GM18861 (cell line): Measurements from ENCODE around the gene ZMYND8.
"Not testable (repeated sequence)": the region's sequence is repeated elsewhere in the genome, so short reads cannot be mapped to it uniquely, and the experiment has no call there.

ENCODE experiments used
- ATAC-seq: cut with Tn5 transposase; IDR thresholded peaks from one replicate; pipeline ENCODE4 v1.9.1; 2021; ENCODE audit not compliant: unreplicated experiment

ZMYND8 gene

DNA sequence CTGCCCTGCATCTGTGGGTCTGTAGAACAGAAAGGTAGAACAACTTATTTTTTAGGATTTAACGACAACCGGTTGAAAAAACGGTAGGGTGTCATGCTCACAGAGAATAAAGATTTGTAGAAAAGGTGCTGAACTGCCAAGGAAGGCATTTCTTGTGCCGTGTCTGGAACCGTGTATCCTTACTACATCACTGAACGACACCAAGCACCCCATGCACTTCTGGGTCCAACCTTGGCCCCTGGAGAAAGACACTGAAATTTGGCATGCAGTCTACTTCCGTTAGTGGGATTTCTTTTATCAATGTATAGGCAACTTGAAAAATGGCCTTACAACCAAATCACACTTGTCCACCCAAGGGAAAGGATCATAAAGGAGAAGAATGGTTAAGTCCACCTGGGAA, 145.5 kb downstream of the ZMYND8 start:
- no peak for ATAC-seq

DNA sequence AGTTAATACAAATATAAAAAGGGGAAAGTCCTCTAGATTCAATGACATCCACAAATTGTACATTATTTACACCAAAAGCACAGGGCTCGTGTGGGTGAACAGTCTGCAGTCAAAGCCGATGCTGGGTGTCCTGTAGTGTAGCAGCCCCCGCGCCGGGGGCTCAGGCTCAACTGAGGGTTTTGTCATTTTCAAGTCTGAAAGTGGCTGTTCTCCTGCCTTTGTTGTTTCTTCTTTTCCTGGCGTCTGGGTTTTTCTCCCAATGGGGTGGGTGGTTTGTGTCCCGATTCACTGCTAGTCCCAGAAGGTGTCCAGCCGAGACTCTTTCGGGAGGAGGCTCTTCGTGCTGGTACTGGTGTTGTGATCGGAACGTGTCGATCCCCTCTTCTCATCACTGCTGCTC, 146.0 kb downstream of the ZMYND8 start:
- no peak for ATAC-seq

DNA sequence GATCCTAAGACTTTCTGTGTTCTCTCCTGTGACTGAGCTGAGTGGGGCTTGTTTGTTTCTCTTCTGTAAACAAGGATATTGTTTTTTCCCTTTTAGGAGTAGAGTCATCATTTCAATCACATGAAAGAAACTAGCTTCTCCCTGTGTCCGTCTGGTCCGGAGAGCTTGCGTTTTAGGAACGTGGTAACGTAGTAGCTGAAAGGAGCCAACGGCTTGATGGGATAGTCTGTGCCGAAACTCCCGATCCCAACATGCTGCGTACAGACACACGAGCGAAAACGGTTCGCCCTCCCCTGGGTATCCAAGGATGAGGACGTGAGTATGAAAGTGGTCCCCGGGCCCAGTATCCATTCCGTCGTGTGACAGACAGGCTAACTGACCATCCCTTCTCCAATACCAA, 146.5 kb downstream of the ZMYND8 start:
- ATAC-seq = no peak

DNA sequence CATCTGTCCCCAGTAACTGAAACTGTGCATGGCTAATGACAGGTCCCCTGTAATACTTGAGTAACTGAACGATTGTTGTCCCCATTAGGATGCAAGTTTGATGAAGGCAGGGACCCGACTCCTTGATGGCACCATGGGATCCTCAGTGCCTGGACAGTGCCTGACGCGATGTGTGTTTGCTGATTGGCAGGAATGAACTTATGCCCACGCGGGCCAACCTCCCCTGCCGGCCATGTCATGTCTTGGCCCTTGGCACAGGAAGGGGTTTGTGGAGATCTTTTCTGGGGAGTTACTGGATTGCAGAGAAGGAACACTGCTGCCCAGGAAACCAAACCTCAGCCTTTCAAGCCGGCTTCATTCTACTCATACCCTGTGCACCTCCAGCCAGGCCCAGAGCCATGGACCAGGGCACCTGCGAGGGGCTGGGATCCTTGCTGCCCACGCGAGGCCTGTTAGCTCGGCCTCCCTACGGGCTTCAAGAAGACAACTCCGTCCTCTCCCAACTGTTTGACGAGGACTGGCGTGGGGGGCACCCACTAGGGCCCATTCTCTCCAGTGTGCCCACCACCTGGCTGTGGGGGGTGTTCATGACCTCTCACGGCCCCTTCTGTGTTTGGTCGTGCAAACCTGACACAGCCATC, 147.8 kb downstream of the ZMYND8 start:
- no peak for ATAC-seq

DNA sequence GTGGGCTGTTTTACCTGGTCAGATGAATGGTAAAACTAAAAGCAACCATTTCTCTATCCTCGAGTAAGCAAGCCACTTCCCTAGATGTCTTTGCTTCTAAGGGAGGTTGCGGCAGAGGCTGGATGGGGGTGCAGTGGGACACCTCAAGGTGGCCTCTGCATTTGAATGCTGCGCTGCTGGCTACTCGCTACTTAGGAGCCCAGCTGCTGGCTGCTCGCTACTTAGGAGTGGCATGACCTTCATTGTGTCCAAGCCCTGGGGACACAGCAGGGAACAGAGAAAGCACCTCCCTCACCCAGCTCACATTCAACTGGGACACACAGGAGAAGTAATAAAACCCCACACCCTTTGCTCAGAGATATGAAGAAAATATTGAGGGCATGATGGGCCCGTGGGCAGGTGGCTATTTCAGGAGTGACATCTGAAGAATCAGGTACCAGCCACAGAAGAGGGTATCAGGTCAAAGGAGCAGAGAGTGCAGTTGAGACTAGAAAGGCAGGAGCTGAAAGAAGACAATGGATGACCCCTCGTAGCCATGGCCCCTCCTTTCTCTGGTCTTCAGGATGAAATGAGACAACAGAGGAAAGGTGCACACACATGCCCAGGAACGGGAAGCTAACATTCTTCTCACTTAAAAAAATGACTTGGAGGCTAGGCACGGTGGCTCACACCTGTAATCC, 149.4 kb downstream of the ZMYND8 start:
- ATAC-seq = no peak

DNA sequence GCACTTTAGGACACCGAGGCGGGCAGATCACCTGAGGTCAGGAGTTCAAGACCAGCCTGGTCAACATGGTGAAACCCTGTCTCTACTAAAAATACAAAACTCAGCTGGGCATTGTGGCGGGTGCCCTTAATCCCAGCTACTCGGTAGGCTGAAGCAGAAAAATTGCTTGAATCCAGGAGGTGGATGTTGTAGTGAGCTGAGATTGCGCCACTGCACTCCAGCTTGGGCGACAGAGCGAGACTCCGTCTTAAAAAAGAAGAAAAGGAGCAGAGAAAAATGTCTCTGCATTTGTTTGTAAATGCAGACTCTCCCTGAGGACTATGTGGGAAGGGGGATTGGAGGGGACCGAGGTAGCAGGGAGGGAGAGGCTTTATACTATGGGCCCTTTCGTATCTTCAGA, 149.9 kb downstream of the ZMYND8 start:
- not testable (repeated sequence) for ATAC-seq

DNA sequence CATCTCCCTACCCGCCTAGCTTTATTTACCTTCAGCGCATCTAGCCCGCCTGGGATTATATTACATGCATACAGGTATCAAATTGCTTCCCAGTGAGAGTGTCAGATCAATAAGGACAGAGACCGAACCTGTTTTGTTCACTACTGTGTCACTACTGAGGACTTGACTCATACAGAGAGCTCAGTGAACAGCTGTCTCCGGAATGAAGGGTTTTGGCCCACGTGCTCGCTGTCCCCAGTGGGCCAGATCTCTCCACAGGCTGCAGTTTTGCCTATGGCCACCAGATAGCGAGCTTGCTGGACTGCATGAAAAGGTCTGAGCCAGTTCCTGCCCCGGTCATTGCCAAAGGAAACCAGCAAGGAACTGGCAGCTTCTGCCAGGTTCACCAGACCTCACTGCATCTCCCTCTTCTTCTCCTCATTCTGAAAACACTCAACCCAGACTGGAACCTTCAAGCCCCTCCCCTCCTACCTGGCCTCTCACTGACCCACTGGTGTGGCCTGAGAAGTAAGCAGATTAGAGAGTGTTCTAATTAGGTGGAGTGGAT, 150.8 kb downstream of the ZMYND8 start:
- ATAC-seq = no peak

DNA sequence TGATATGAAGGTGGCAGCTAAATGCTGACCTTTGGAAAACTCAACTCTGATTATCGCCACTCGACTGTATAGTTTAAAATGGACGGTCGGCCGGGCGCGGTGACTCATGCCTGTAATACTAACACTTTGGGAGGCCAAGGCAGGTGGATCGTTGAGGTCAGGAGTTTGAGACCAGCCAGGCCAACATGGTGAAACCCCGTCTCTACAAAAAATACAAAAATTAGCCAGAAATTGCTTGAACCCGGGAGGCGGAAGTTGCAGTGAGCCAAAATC, 151.7 kb downstream of the ZMYND8 start:
- not testable (repeated sequence) for ATAC-seq

DNA sequence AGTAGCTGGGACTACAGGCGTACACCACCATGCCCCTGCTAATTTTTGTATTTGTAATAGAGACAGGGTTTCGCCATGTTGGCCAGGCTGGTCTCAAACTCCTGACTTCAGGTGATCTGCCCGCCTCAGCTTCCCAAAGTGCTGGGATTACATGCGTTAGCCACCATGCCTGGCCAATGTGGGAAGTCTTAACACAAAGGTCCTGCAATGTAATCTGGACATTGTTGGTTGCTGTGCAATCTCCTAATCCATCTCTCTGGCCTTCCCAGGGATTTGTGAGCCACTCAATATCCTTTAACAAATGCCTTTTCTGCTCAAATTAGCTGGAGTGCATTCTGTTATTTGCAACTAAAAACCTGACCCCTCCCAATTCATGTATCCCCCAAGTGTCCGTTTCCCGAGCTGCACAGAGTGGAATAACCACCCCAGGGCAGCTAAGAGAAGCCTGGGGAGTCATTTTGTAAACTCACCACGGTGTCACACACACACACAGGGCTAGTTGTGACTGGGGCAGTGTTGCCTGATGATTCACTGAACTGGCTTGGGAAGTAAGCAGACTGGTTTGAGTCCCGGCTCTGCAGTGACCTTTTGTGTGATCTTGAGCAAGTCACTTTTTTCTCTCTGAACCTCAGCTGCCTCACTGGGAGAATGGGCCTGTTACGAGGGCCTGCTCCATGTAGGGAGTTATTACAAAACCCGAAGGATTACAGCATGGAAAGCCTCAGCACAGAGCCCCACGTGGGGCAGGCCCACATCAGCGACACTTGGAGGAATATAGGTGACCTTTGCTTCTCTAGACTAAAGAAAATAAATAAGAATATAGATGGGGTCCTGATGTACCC, 152.3 kb downstream of the ZMYND8 start:
- no peak for ATAC-seq

DNA sequence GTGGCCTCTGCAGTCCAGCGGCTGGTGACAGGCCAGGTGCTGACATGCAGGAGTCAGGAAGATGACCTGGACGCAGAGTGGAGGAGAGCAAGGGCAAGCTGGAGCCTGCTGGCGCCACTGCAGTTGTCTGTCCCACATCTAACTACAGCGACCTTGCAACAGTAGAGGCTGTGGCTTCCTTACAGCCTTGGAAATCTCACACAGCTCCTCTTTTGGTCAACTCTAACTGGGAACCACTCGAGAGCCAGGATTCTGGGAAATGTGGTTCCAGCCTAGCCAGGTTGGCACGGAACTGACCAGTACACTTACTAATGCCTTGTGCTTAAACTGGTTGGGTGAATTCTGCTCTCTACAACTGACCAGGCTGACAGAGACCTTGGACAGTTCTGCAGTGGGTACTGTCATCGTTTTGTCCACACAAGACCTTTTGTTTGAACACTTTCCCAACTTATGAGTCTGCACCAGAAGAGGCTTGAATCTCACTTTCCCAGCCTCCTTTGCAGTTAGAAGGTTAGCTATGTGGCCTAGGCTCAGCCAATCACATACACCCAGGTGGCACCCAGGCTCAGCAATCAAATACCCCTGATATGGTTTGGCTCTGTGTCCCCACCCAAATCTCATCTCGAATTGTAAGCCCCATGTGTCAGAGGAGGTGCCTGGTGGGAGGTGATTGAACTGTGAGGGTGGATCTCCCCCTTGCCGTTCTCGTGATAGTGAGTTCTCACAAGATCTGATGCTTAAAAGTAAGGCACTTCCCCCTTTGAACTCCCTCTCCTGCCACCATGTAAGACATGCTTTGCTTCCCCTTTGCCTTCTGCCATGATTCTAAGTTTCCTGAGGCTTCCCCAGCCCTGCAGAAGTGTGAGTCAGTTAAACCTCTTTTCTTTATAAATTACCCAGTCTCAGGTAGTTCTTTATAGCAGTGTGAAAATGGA, 153.5 kb downstream of the ZMYND8 start:
- no peak for ATAC-seq

DNA sequence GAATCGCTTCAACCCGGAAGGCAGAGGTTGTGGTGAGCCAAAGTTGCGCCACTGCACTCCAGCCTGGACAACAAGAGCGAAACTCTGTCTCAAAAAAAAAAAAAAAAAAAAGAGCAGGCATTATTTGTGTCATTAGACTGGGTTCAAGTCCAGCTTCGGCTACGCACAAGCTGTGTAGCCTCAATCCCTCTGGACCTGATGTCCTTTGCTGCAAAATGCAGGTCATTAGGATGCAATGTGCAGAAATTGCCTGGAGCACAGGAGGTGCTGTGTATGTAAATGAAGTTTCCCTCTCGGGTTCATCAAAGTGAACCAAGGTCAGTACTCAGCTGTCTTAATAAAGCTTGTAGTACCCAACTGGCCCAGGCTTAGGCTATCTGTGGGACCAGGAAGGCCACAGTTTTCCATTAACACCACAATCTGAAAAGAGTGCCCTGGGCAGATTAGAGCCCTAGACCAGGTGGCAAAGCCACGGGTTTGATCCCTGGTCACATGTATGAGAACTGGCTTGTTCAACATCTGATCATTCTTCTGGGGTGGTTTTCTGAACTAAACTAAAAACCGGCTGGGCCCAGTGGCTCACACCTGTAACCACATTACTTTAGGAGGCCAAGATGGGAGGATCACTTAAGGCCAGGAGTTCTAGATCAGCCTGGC, 155.3 kb downstream of the ZMYND8 start:
- ATAC-seq = no peak

DNA sequence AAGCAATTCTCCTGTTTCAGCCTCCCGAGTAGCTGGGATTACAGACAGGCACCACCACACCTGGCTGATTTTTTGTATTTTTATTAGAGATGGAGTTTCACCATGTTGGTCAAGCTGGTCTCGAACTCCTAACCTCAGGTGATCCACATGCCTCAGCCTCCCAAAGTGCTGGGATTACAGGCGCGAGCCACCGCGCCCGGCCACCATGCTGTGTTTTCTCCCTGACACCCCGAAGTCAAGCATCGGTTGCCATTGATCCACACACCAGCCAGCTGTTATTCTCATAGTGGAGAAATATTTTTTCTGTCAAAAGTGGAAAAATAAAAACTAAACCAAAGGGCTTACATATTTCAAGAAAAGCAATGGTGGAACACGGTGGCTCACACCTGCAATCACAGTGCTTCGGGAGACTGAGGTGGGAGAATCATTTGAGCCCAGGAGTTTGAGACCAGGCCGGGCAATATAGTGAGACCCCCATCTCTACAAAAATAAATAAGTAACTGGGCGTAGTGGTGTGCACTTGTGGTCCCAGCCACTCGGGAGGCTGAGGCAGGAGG, 157.4 kb downstream of the ZMYND8 start:
- no peak for ATAC-seq

DNA sequence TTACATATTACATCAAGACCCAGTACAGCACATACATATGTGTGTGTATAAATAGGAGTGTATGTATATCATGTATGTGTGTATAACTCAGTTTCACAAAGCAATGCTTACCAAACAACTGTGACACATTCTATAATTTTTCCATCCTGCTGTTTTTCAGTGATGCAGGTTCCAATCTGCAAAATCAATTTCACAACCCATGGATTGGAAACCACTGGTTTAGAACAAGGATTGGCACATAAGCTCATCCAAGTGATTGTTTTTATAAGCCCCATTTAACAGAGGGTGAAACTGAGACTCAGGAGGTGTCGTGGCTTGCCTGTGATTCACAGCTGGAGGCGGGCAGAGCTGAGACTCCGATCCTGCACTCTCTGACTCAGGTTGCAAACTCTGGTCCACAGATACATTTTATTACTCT, 158.2 kb downstream of the ZMYND8 start:
- ATAC-seq = no peak

DNA sequence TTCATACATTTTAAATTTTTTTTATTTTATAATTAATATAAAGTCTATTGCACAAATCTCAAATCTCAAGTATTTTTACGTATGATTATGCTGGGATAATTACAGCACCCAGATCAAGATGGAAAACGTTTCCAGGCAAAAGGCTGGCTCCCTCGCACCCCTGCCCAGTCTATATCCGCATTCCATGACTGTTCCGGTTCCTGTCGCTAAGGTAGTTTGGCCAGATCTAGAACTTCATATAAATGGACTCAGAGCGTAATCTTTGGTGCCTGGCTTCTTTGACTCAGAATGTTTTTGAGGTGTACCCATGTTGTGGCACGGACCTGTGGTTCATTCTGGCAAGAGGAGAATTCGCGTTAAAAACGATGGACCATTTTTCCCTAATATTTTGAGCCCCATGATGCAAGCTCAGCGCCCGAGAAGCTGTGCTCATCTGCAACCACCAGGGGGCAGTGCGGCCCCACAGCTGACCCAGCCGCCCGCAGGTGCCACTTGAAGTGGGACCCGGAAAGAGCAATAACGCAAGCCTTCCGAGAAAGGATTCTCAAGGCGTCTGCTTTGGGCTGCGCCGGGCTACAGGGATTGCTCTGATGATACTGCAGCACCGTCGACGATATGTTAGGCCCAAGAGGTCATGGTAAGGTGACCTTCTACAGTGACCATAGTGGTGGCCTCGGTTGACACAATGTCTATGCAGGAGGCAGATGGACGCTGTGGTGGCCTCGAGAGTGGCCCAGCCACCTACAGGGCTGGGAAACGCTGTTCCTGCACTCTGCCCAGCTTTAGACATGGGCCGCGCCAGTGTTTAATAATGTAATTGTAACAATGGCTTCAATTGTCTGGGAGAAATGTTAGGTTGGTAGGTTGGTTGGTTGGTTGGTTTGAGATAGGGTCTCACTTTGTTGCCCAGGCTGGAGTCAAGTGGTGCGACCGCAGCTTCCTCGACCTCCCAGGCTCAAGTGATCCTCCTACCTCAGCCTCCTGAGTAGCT, 160.1 kb downstream of the ZMYND8 start:
- no peak for ATAC-seq

DNA sequence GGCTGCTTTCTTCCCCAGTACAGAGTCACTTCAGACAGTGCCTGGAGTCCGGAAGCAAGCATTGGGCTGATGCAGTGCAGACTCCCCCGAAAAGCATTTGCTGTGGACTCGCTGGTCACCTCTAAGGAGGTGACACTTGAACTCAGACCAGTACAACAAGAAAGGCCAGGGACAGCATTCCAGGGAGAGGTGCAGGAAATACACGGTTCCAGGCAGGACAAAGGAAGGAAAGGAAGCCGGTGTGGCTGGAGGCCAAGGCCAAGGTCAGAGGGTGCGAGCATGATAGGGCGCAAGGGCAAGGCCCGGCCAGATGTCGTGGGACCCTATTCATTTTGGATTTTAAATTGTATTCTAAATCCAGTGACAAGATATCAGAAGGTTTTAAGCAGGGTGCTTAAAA, 160.9 kb downstream of the ZMYND8 start:
- ATAC-seq = no peak

DNA sequence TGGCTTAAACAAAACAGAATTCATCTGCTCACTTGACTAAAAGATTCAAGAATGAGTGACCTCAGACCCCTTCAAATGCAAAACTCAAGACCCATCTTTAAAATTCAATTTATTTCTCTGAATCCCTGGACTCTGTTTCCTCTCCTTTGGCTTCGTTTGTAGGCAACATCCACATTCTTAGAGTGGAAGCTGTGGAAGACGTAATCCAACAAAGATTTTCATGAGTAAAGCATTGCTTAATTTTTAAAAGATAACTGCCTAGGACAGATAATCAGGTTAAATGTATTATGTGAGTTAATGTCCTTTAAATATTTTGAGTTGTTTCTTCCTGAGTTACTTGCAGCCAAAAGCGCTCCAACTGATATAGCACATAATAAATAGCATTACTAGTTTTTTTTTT, 164.5 kb downstream of the ZMYND8 start:
- no peak for ATAC-seq

DNA sequence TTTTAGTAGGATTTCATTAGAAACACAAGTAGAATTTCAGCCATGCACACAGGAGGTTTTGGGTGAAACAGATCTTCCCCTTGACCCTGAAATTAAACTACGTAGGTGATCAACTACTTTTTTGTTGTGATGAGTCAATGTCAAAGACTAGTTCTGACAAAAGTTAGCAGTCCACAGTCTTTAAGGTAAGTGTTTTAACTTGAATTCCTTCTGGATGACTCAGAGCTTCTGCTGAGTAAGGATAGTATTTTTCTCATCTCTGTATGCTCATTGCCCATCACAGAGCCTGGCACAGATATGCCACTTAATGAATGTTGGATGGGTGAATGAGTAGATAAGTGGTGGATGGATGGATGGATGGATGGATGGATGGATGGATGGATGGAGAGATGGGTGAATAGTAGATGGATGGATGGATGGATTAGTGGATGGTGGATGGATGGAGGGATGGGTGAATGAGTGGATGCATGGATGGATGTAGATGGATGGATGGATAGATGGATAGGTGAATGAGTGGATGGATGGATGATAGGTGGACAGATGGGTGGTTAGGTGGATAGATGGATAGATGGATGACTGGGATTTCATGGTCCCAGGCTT, 165.3 kb downstream of the ZMYND8 start:
- no peak for ATAC-seq

DNA sequence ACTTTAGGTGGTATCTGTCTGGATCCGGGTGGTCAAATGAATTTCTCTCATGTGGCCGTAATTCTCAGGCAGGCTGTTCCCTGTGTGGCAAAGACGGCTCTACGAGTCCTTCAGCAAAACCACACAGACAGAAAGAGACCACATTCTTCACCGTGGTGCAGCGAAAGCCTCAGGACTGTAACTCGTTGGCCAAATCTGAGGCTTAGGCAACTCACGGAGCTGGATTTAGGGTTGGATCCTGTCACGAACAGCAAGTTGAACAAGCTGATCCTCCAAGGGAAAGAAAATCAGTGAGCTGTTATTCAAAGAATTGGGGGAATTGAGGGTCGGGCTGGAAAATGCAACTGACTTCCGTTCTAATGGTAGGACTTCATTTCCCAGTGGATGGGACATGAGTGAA, 167.4 kb downstream of the ZMYND8 start:
- ATAC-seq = no peak

DNA sequence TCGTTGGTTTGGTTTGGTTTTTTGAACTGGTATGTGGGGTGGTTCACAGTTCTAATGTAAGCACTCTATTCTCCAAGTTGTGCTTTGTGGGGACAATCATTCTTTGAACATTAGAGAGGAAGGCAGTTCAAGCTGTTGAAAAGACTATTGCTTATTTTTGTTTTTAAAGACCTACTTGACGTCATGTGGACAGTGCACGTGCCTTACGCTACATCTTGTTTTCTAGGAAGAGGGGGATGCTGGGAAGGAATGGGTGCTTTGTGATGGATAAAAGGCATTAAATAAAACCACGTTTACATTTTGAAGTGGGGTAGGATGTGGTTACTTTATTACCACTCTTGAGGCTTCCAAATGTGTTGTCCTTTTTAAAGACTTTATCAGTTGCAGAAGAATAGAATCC, 168.0 kb downstream of the ZMYND8 start:
- ATAC-seq = no peak
